Activated B cell treated with CpG ODN at 0.5 μM for 24 hours (primary cell): ENCODE data around the gene GATAD2A. TPM values are rescaled to one million over a fixed set of nuclear protein-coding genes. Genes with fewer than 3 reads are reported as not detected.

Experiments used
- ATAC-seq: fragments of 200-7000 bp; cut with Tn5 transposase; one replicate; pipeline ENCODE4 v1.10.0; 2021; ENCODE audit warnings: low read depth, mild to moderate bottlenecking, moderate library complexity
- CTCF ChIA-PET: fragments of 350-600 bp; sonication (Branson Sonifier 250); formaldehyde crosslinking; loops from one replicate; lab custom pipeline; 2021; ENCODE audit warnings: antibody characterized with exemption; lab: Charles Lee
- POLR2A ChIA-PET: fragments of 350-600 bp; sonication (Branson Sonifier 250); formaldehyde crosslinking; loops from one replicate; lab custom pipeline; 2021; ENCODE audit warnings: antibody characterized with exemption; lab: Charles Lee
- DNase-seq: peaks from one replicate; pipeline ENCODE4 v3.0.0; 2022
- H3K27ac Mint-ChIP-seq: one replicate; pipeline ENCODE4 v1.8.0; 2020; ENCODE audit warnings: mixed read lengths
- H3K27me3 Mint-ChIP-seq: one replicate; pipeline ENCODE4 v1.8.0; 2021; ENCODE audit warnings: mixed read lengths
- H3K36me3 Mint-ChIP-seq: one replicate; pipeline ENCODE4 v1.8.0; 2021; ENCODE audit warnings: low read depth, mixed read lengths
- H3K4me1 Mint-ChIP-seq: one replicate; pipeline ENCODE4 v1.8.0; 2021; ENCODE audit warnings: mixed read lengths
- H3K4me3 Mint-ChIP-seq: one replicate; pipeline ENCODE4 v1.8.0; 2020; ENCODE audit warnings: mild to moderate bottlenecking, mixed read lengths
- H3K9me3 Mint-ChIP-seq: one replicate; pipeline ENCODE4 v1.8.0; 2020; ENCODE audit warnings: mixed read lengths
- CTCF ChIP-seq: fragments of 200-600 bp; IDR thresholded peaks from one replicate; pipeline ENCODE4 v1.8.0; 2022; ENCODE audit warnings: antibody characterized with exemption, mild to moderate bottlenecking
- intact Hi-C: fragments of 100-400 bp; cut with micrococcal nuclease; formaldehyde crosslinking; loops from one replicate; pipeline ENCODE4 v1.15.1; 2024
- total RNA-seq: library from RNA; stranded (reverse); gene quantifications from 2 replicates; pipeline ENCODE4 v1.2.3, GENCODE V29; 2022

The GATAD2A gene
- total RNA-seq, 1 donor from 2014 or later = 116 TPM

DNA sequence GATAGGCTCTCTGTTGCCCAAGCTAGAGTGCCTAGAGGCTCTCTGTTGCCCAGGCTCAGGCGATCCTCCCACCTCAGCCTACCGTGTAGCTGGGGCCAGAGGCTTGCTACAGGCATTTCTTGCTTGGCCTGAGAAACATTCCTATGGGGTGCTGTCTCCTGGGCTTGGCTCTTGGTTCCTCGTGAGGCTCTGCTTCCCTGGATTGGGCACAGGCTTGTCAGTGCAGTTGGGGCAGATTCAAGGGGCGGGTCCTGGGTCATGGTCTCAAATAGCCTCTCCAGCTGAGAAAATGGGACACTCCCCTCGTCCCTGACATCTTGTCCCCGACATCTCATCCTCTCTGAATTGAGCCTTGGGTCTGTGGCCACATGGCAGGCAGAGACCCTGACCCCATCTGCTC lies 105.0 kb downstream of the GATAD2A start:
- POLR2A ChIA-PET = no interaction called here
- Mint-ChIP-seq H3K27me3 (no peaks in the 10 kb centered on the region), H3K9me3 (no peaks in the 10 kb centered on the region), H3K27ac (no peak overlapping the region), H3K4me3 (no peak overlapping the region), H3K4me1 (peaks cover 3% of the 10 kb centered on the region), H3K36me3 (peaks cover 21% of the 10 kb centered on the region)
- DNase-seq (no peak), ATAC-seq (no peak)
- TF ChIP-seq CTCF = no peak
- CTCF ChIA-PET = interaction anchor here (0.8 kb wide), 1 partner anchor 43 kb away, joined by 3 read pairs; no protein-coding TSS in a partner anchor
- intact Hi-C loops = no loop called here

DNA sequence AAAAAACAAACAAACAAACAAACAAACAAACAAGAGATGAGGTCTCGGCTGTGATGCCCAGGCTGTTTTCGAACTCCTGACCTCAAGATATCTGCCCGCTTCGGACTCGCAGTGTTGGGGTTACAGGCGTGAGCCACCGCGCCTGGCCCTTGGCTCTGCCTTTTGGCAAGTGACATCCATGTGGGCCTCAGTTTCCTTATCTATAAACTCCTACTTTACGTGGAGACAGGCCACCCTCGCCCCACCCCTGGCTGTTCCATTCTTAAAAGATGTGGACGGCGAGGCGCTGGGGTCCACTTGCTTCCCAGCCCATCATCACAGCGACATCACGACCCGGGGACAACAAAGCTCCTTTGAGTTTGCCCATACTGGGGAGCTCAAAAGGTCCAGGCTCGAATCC lies 108.2 kb downstream of the GATAD2A start:
- H3K4me3 Mint-ChIP-seq = no peak overlapping the region
- POLR2A ChIA-PET = interaction anchor here (0.5 to 1.2 kb wide), 3 partner anchors 128 to 1955 kb away, joined by 3 to 4 read pairs (median 3); no protein-coding TSS in a partner anchor
- intact Hi-C loops = no loop called here
- H3K9me3 Mint-ChIP-seq = no peaks in the 10 kb centered on the region
- no peaks in the 10 kb centered on the region for H3K27me3 Mint-ChIP-seq
- no peak for TF ChIP-seq CTCF
- ATAC-seq (no peak), DNase-seq (no peak)
- H3K4me1 Mint-ChIP-seq = peaks cover 24% of the 10 kb centered on the region
- peaks cover 5% of the 10 kb centered on the region for H3K36me3 Mint-ChIP-seq
- CTCF ChIA-PET = no interaction called here
- H3K27ac Mint-ChIP-seq = no peak overlapping the region

DNA sequence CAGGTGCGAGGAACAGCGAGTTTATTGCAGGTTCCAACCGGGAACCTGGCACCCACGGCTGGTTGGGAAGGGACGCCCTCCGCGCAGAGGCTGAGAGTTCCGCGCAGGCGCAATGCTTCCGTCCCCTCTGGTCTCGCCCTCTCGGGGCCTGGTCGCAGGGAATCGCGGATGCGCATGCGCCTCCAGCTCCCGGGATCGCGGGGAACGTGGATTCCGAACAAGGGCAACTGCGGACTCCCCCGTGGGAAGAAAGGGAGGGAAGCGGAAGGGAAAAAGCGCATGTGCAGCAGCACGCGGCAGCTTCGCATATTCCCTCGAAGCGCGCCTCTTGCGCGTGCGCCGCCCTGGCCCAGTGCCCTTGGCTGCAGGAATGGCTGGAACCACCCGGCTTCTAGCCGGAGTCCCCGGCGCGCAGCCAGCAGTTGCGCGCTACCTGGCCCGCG lies 108.8 kb downstream of the GATAD2A start:
- Mint-ChIP-seq H3K27ac (no peak overlapping the region), H3K4me1 (peaks cover 27% of the 10 kb centered on the region), H3K4me3 (peak overlapping the region; percentile 70), H3K36me3 (peaks cover 8% of the 10 kb centered on the region), H3K9me3 (no peaks in the 10 kb centered on the region), H3K27me3 (no peaks in the 10 kb centered on the region)
- ChIA-PET CTCF (no interaction called here), POLR2A (interaction anchor here (0.5 to 1.2 kb wide), 3 partner anchors 129 to 1955 kb away, joined by 3 to 4 read pairs (median 3); no protein-coding TSS in a partner anchor)
- no peak for TF ChIP-seq CTCF
- intact Hi-C loops = no loop called here
- no peak for DNase-seq
- no peak for ATAC-seq

DNA sequence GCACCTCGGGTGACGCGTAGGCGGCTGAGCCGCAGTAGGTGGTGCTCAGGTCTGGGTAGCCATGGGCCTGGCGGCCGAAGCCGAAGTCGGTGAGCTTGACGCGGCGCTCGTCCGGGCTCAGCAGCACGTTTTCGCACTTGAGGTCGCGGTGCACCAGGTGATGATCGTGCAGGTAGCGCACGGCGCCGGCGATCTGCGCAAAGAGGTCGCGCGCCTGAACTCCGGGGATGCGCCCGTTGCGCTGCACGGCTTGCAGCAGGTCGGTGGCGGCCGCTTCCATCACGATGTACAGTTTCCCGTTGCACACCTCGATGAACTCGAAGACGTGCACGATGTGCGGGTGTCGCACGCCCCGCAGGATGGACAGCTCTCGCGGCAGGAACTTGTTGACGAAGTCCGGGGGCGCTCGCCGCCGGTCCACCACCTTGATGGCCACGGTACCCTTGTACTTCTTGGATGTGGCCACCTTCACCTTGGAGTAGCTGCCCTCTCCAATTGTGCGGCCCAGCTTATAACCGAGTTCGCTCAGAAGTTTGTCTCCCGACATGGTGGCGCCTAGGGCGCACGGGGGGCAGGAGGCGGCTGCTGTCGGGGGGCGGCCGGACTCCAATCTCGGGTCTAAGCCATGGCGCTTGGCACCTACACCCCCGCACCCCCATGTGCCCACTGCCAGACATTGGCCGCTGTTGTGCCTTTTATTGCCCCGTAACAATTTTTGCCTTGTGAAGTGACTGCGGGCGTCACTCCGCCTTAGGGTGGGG lies 109.6 kb downstream of the GATAD2A start, which contains the start of gene TSSK6:
TSS of gene TSSK6 (minus strand) at position 668 of the 761 bp plus-strand sequence. CDS start at position 547, 121 bp downstream.
- Mint-ChIP-seq H3K27me3 (no peaks in the 10 kb centered on the region), H3K4me3 (peak within 1 kb of the TSS; percentile 95), H3K9me3 (no peaks in the 10 kb centered on the region), H3K27ac (peak within 1 kb of the TSS; percentile 93), H3K4me1 (peaks cover 31% of the 10 kb centered on the region), H3K36me3 (peaks cover 17% of the 10 kb centered on the region)
- CTCF ChIA-PET = interaction anchor here (1.0 to 1.5 kb wide), 2 partner anchors 17 to 109 kb away, joined by 4 to 5 read pairs; partner anchors contain the start of gene GATAD2A
- DNase-seq = no peak
- intact Hi-C loops = loop anchor here (5.0 kb wide), 2 partner anchors 217 to 1507 kb away; partner anchors contain the start of genes ZNF14 and ZNF430
- POLR2A ChIA-PET = interaction anchor here (0.6 to 2.1 kb wide), 21 partner anchors 10 to 1991 kb away, joined by 3 to 12 read pairs (median 4); partner anchors contain the start of genes ATP13A1, BORCS8, GATAD2A and NR2C2AP
- no peak for ATAC-seq
- no peak for TF ChIP-seq CTCF
